NT2/D1 (cell line): ENCODE measurements around the gene BICDL2.
"Not testable (repeated sequence)": the region's sequence is repeated elsewhere in the genome, so short reads cannot be mapped to it uniquely, and the experiment has no call there.

Experiments
- SUZ12 ChIP-seq: IDR thresholded peaks from 2 replicates; pipeline ENCODE4 v1.6.1; 2011; ENCODE audit not compliant: insufficient read length, insufficient read depth; ENCODE audit errors: extremely low read depth
- YY1 ChIP-seq: IDR thresholded peaks from 2 replicates; pipeline ENCODE4 v1.6.1; 2011; ENCODE audit not compliant: insufficient read length, insufficient read depth
- ZNF274 ChIP-seq: IDR thresholded peaks from 2 replicates; pipeline ENCODE4 v1.6.1; 2011; ENCODE audit warnings: mild to moderate bottlenecking, low read depth, low read length

DNA sequence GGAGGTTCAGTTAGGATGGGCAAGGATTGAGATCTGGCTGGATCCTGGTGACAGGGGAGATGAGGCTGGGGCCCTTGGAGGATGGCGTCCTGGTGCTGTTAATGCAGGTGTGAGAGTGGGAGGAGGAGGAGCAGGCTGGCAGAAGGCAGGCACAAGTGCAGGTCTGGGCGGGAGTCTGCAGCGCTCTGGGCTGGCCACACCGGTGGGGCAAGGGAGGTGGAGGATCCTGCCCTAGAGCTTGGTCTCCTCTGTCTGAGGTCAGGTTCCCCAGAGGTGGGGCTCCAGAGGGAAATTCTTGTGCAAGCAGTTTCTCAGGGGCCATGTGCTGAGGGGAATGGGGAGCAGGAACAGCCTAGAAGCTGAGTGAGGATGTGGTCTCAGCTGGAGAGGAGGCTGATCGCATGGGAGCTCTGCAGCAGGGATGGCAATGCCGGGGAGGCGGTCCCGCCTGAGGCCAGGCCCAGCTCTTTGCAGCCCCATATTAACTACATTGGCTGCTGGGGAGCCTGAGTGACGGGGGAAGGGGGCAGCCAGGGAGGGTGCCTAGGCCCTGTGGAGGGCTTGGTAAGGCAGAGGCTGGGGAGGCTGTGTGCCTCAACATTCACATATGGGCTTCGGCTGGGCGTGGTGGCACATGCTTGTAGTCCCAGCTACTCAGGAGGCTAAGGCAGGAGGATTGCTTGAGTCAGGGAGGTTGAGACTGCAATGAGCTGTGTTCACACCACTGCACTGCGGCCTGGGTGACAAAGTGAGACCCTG lies 16.0 kb upstream of the BICDL2 start:
- TF ChIP-seq SUZ12, YY1, ZNF274: not testable (repeated sequence)
